HEK293 (cell line): ENCODE data around the gene ZSCAN25.

Source experiments
- KLF10 ChIP-seq: fragments of 450-650 bp; IDR thresholded peaks from 2 replicates; pipeline ENCODE4 v1.5.1; 2018; ENCODE audit warnings: missing biosample characterization, mild to moderate bottlenecking, missing genetic modification characterization
- TCF7L2 ChIP-seq: IDR thresholded peaks from 2 replicates; pipeline ENCODE4 v1.6.1; 2011; ENCODE audit warnings: low read depth, mild to moderate bottlenecking, inconsistent platforms, low read length, moderate library complexity, borderline replicate concordance
- ZNF24 ChIP-seq: fragments of 450-650 bp; formaldehyde crosslinking; IDR thresholded peaks from 2 replicates; pipeline ENCODE4 v1.5.1; 2016; ENCODE audit warnings: missing biosample characterization, missing genetic modification characterization
- TF ChIP-seq, protein P1 (sequence below): fragments of 450-650 bp; formaldehyde crosslinking; IDR thresholded peaks from 2 replicates; pipeline ENCODE4 v1.5.1; 2016; ENCODE audit warnings: missing biosample characterization, missing genetic modification characterization
- TF ChIP-seq, protein P2 (sequence below): fragments of 450-650 bp; formaldehyde crosslinking; IDR thresholded peaks from 2 replicates; pipeline ENCODE4 v1.5.1; 2016; ENCODE audit warnings: missing biosample characterization, missing genetic modification characterization
- TF ChIP-seq, protein P3 (sequence below): fragments of 450-650 bp; formaldehyde crosslinking; IDR thresholded peaks from 2 replicates; pipeline ENCODE4 v1.5.1; 2016; ENCODE audit warnings: missing biosample characterization, missing genetic modification characterization
- TF ChIP-seq, protein P4 (sequence below): fragments of 450-650 bp; formaldehyde crosslinking; conservative IDR thresholded peaks from 2 replicates; pipeline ENCODE4 v1.5.1; 2016; ENCODE audit warnings: low read depth, missing biosample characterization, missing genetic modification characterization

DNA sequence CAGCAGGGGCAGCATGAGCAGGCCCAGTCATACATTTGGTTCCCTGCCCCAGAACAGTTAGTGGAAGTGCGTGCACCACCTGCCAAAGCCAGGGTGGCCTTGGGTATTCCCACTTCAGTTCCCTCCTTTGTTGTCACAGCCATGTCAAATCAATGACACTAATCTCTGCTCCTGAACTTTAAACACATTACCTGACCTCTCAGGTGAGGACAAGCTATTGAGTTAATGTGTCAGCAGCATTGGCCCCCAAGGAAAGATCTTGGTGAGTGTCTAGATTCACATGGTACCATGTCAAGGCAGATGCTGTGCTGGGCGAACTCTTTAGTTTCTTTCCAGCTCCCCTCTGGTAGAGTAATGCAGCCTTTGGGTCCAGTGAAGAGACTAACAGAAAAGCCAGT is 60.9 kb downstream of the ZSCAN25 start:
- TF ChIP-seq, protein P1, sequence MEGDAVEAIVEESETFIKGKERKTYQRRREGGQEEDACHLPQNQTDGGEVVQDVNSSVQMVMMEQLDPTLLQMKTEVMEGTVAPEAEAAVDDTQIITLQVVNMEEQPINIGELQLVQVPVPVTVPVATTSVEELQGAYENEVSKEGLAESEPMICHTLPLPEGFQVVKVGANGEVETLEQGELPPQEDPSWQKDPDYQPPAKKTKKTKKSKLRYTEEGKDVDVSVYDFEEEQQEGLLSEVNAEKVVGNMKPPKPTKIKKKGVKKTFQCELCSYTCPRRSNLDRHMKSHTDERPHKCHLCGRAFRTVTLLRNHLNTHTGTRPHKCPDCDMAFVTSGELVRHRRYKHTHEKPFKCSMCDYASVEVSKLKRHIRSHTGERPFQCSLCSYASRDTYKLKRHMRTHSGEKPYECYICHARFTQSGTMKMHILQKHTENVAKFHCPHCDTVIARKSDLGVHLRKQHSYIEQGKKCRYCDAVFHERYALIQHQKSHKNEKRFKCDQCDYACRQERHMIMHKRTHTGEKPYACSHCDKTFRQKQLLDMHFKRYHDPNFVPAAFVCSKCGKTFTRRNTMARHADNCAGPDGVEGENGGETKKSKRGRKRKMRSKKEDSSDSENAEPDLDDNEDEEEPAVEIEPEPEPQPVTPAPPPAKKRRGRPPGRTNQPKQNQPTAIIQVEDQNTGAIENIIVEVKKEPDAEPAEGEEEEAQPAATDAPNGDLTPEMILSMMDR = no peak
- TF ChIP-seq ZNF24 (tag by site-specific recombination) (no peak), TCF7L2 (no peak), KLF10 (no peak)
- TF ChIP-seq, protein P2, sequence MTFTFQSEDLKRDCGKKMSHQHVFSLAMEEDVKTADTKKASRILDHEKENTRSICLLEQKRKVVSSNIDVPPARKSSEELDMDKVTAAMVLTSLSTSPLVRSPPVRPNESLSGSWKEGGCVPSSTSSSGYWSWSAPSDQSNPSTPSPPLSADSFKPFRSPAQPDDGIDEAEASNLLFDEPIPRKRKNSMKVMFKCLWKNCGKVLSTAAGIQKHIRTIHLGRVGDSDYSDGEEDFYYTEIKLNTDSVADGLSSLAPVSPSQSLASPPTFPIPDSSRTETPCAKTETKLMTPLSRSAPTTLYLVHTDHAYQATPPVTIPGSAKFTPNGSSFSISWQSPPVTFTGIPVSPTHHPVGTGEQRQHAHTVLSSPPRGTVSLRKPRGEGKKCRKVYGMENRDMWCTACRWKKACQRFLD = no peak
- TF ChIP-seq, protein P3, sequence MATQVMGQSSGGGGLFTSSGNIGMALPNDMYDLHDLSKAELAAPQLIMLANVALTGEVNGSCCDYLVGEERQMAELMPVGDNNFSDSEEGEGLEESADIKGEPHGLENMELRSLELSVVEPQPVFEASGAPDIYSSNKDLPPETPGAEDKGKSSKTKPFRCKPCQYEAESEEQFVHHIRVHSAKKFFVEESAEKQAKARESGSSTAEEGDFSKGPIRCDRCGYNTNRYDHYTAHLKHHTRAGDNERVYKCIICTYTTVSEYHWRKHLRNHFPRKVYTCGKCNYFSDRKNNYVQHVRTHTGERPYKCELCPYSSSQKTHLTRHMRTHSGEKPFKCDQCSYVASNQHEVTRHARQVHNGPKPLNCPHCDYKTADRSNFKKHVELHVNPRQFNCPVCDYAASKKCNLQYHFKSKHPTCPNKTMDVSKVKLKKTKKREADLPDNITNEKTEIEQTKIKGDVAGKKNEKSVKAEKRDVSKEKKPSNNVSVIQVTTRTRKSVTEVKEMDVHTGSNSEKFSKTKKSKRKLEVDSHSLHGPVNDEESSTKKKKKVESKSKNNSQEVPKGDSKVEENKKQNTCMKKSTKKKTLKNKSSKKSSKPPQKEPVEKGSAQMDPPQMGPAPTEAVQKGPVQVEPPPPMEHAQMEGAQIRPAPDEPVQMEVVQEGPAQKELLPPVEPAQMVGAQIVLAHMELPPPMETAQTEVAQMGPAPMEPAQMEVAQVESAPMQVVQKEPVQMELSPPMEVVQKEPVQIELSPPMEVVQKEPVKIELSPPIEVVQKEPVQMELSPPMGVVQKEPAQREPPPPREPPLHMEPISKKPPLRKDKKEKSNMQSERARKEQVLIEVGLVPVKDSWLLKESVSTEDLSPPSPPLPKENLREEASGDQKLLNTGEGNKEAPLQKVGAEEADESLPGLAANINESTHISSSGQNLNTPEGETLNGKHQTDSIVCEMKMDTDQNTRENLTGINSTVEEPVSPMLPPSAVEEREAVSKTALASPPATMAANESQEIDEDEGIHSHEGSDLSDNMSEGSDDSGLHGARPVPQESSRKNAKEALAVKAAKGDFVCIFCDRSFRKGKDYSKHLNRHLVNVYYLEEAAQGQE (tag by site-specific recombination) = no peak
- TF ChIP-seq, protein P4, sequence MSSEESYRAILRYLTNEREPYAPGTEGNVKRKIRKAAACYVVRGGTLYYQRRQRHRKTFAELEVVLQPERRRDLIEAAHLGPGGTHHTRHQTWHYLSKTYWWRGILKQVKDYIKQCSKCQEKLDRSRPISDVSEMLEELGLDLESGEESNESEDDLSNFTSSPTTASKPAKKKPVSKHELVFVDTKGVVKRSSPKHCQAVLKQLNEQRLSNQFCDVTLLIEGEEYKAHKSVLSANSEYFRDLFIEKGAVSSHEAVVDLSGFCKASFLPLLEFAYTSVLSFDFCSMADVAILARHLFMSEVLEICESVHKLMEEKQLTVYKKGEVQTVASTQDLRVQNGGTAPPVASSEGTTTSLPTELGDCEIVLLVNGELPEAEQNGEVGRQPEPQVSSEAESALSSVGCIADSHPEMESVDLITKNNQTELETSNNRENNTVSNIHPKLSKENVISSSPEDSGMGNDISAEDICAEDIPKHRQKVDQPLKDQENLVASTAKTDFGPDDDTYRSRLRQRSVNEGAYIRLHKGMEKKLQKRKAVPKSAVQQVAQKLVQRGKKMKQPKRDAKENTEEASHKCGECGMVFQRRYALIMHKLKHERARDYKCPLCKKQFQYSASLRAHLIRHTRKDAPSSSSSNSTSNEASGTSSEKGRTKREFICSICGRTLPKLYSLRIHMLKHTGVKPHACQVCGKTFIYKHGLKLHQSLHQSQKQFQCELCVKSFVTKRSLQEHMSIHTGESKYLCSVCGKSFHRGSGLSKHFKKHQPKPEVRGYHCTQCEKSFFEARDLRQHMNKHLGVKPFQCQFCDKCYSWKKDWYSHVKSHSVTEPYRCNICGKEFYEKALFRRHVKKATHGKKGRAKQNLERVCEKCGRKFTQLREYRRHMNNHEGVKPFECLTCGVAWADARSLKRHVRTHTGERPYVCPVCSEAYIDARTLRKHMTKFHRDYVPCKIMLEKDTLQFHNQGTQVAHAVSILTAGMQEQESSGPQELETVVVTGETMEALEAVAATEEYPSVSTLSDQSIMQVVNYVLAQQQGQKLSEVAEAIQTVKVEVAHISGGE (tag by site-specific recombination) = no peak
